Mammary epithelial cell (primary cell): ENCODE measurements around the gene KRT10.

Source experiments
- CTCF ChIP-seq, 2 donors: IDR thresholded peaks in 1 of 2; conservative IDR thresholded peaks in 1 of 2; 2 replicates each; pipeline ENCODE4 v1.5.1; 2011 to 2012; ENCODE audit warnings: inconsistent platforms in 2 of 2, low read length in 2 of 2, mild to moderate bottlenecking in 2 of 2, control low read depth in 1 of 2, low read depth in 1 of 2; ENCODE audit not compliant: insufficient read depth in 1 of 2; ENCODE audit errors: extremely low read depth in 1 of 2
- EZH2 ChIP-seq: IDR thresholded peaks from 2 replicates; pipeline ENCODE4 v1.6.1; 2012; ENCODE audit warnings: low read length, inconsistent platforms, borderline replicate concordance

- no peak for TF ChIP-seq CTCF (conservative IDR thresholded peaks at IDR 0.05 in 1 of 2, IDR thresholded peaks at IDR 0.05 in 1 of 2; ENCODE audit: extremely low read depth in 1 of 2, insufficient read depth in 1 of 2, low read depth in 1 of 2, low read length in 2 of 2)
- TF ChIP-seq EZH2 = no peak
These were observed 37.1 kb upstream of the KRT10 start for GRCh38 chr17:40859536-40859935.
